Parietal lobe (tissue), 2 donors: ENCODE measurements around the gene RAC2. TPM values are rescaled to one million over a fixed set of nuclear protein-coding genes. Genes with fewer than 3 reads are reported as not detected.

Experiments used
- small RNA-seq: library from RNA; depleted of rRNA; stranded (forward); fragments of <200 nt; gene quantifications from one replicate; pipeline ENCODE3, GENCODE V24; 2014; ENCODE audit warnings: low replicate concordance
- total RNA-seq: library from RNA; depleted of rRNA; stranded (reverse); fragments of >200 nt; gene quantifications from one replicate; pipeline ENCODE4 v1.2.3, GENCODE V29; 2014

Gene RAC2
- total RNA-seq = not detected

GRCh38 chr22:37244114-37244921, at the start of gene RAC2:
Gene RAC2 (minus strand): TSS chr22:37244269. CDS start chr22:37244148, 121 bp downstream.

GRCh38 chr22:37282385-37282677, 38.3 kb upstream of the RAC2 start, which contains the start of gene CYTH4:
Gene CYTH4 (plus strand): TSS chr22:37282508. CDS start chr22:37282570, 62 bp downstream.

GRCh38 chr22:37212174-37212906, 31.7 kb downstream of the RAC2 start, which contains the start of gene SSTR3:
Gene SSTR3 (minus strand): TSS chr22:37212477. CDS start chr22:37207803, 4,674 bp downstream.

GRCh38 chr22:37187891-37188761, 55.9 kb downstream of the RAC2 start, which contains the start of gene C1QTNF6:
Gene C1QTNF6 (minus strand): TSS chr22:37188247. CDS start chr22:37188213, 34 bp downstream.

Small RNAs within 50 kb of the gene (small RNA-seq; reads per million reads assigned to genes)
- gene Z82188.1 = not detected

Other genes starting within 250 kb of the RAC2 start
- gene TST, start 224.8 kb downstream of the RAC2 start, total RNA-seq = 5.0 TPM
- gene MPST, start 224.5 kb downstream of the RAC2 start, total RNA-seq = 24.1 TPM
- 28.8 TPM for gene KCTD17, start 192.5 kb downstream of the RAC2 start, total RNA-seq
- not detected for gene TMPRSS6, start 134.6 kb downstream of the RAC2 start, total RNA-seq
- gene IL2RB, start 94.4 kb downstream of the RAC2 start, total RNA-seq = not detected
- gene C1QTNF6, start 56.0 kb downstream of the RAC2 start, total RNA-seq = 8.8 TPM
- gene SSTR3, start 31.8 kb downstream of the RAC2 start, total RNA-seq = 0.31 TPM
- 1.3 TPM for gene CYTH4, start 38.2 kb upstream of the RAC2 start, total RNA-seq
- 21.9 TPM for gene ELFN2, start 183.2 kb upstream of the RAC2 start, total RNA-seq
- 3.4 TPM for gene MFNG, start 242.1 kb upstream of the RAC2 start, total RNA-seq